ENCODE measurements around the gene NARS2.
"Not testable (repeated sequence)": the region's sequence is repeated elsewhere in the genome, so short reads cannot be mapped to it uniquely, and the experiment has no call there.

NARS2 gene

DNA sequence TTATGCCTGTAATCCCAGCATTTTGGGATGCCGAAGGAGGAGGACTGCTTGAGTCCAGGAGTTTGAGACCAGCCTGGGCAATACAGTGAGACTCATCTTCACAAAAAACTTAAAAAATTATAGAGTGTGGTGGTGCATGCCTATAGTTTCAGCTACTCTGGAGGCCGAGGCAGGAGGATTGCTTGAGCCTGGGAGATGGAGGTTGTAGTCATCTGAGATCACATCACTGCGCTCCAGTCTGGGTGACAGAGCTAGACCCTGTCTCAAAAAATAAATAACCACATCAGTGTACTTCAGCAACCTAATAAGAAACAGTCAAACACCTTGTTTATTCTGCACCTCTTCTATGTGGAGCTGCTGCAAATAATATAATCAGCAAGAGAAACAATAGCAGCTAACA, 1.4 kb downstream of the NARS2 start:
- no peak overlapping the region for H3K9ac ChIP-seq (ENCODE audit: low read depth, low read length)
- no peaks in the 10 kb centered on the region for H3K27me3 ChIP-seq (ENCODE audit: control insufficient read depth, insufficient read depth, low read length)
- no peaks in the 10 kb centered on the region for H3K4me1 ChIP-seq (ENCODE audit: control insufficient read depth, insufficient read depth, low read length)
- H3K4me3 ChIP-seq (ENCODE audit: low read depth, low read length): peak overlapping the region; percentile 92
- H3K9me3 ChIP-seq (ENCODE audit: control insufficient read depth, insufficient read depth, low read length): no peaks in the 10 kb centered on the region
- peaks cover 9% of the 10 kb centered on the region for H3K36me3 ChIP-seq (ENCODE audit: control insufficient read depth, insufficient read depth, low read length)

DNA sequence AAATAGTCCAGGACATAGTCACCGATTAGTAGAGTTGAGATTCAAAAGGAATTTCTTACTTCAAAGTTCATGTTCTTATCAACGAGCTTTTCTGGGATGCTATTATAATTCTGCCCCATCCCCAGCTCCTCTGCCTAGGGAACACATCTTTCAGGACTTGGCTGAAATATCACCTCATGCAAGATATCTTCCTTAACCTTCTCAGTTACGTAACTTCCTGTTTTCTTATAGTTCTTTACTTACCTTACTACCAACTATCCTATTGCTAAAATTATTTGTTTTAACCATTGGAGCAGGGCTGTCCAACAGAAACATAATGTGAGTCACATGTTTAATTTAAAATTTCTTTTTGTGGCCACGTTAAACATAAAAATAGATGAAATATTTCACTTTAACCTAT, 2.3 kb downstream of the NARS2 start:
- Histone ChIP-seq H3K36me3 (ENCODE audit: control insufficient read depth, insufficient read depth, low read length) (peaks cover 9% of the 10 kb centered on the region), H3K4me1 (ENCODE audit: control insufficient read depth, insufficient read depth, low read length) (no peaks in the 10 kb centered on the region), H3K4me3 (ENCODE audit: low read depth, low read length) (no peak overlapping the region), H3K27me3 (ENCODE audit: control insufficient read depth, insufficient read depth, low read length) (no peaks in the 10 kb centered on the region), H3K9ac (ENCODE audit: low read depth, low read length) (no peak overlapping the region), H3K9me3 (ENCODE audit: control insufficient read depth, insufficient read depth, low read length) (no peaks in the 10 kb centered on the region)

DNA sequence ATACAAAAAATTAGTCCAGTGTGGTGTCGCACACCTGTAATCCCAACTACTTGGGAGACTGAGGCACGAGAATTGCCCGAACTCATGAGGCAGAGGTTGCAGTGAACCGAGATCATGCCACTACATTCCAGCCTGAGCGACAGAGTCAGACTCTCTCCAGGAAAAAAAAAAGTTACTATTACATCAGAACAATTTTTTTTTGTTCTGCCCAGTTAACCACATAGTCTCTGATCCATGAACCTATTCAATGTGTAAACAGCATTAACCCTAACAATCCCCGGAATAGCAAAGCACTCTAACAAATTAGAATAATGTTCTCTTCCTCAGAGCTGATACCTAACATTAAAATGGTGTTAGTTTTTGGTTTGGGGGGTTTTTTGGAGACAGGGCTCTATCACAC, 4.6 kb downstream of the NARS2 start:
- Histone ChIP-seq H3K4me3 (ENCODE audit: low read depth, low read length) (no peak overlapping the region), H3K27me3 (ENCODE audit: control insufficient read depth, insufficient read depth, low read length) (no peaks in the 10 kb centered on the region), H3K36me3 (ENCODE audit: control insufficient read depth, insufficient read depth, low read length) (peaks cover 9% of the 10 kb centered on the region), H3K9me3 (ENCODE audit: control insufficient read depth, insufficient read depth, low read length) (no peaks in the 10 kb centered on the region), H3K4me1 (ENCODE audit: control insufficient read depth, insufficient read depth, low read length) (no peaks in the 10 kb centered on the region), H3K9ac (ENCODE audit: low read depth, low read length) (no peak overlapping the region)

DNA sequence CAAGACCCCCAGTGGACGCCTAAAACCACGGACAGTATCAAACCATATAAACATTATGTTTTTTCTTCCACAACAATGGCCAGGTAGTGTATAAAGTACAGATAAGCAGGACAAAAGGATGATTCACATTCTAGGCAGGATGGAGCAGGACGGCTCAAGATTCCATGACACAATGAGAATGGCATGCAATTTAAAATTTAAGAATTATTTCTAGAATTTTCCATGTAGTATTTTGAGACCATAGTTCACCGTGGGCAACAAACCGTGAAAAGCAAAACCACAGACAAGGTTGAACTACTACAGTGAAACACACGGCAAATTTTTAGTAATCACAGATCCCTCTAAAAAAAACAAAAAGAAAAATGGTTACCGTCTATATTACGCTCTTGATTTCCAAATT, 7.5 kb downstream of the NARS2 start:
- Histone ChIP-seq H3K27me3 (ENCODE audit: control insufficient read depth, insufficient read depth, low read length) (no peaks in the 10 kb centered on the region), H3K9me3 (ENCODE audit: control insufficient read depth, insufficient read depth, low read length) (no peaks in the 10 kb centered on the region), H3K36me3 (ENCODE audit: control insufficient read depth, insufficient read depth, low read length) (peaks cover 9% of the 10 kb centered on the region), H3K4me3 (ENCODE audit: low read depth, low read length) (no peak overlapping the region), H3K9ac (ENCODE audit: low read depth, low read length) (no peak overlapping the region), H3K4me1 (ENCODE audit: control insufficient read depth, insufficient read depth, low read length) (no peaks in the 10 kb centered on the region)

DNA sequence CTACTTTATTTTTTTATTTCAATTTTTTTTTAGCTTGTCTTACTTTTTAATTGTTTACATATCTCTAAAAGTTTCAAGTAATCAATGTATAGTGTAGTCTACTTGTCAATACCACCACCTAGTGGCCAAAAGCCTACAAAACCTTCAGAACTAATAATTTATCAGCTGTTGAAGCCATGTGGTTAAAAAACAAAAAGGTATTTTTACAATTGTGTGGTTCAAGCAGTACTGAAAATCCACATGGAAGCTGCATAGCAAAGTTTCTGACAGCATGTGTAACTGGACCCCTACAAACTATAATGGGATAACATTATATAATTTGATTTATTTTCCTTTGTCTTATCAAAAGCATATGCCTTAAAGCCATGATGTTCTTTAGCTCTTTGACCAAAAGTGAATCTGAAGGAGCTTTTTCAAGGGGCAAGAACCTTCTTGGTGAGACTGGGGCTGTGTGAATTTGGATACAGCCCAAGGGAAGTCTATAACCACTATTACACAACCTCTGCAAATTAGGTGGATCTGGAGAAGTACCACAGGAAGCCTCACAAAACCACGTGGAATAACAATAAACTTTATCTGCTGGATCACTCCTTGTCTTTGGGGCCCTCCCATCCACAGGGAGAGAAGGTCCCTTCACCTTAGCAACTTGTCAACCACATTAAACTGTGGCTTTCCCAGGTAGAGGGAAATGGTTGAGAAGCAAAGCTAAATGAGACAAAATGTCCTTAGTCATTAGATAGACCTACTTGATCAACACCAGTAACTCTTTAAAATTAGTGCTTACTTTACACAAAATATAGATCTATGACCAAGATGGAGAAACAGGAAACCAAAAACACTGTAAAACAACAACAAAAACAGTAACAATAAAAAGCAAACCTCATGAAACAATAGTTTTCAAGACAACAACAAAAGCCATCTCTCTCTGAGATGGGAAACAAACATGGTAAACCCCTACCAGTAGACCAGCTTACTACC, 9.9 kb downstream of the NARS2 start:
- no peaks in the 10 kb centered on the region for H3K36me3 ChIP-seq (ENCODE audit: control insufficient read depth, insufficient read depth, low read length)
- H3K9me3 ChIP-seq (ENCODE audit: control insufficient read depth, insufficient read depth, low read length): no peaks in the 10 kb centered on the region
- H3K4me1 ChIP-seq (ENCODE audit: control insufficient read depth, insufficient read depth, low read length): peaks cover 2% of the 10 kb centered on the region
- no peak overlapping the region for H3K9ac ChIP-seq (ENCODE audit: low read depth, low read length)
- no peaks in the 10 kb centered on the region for H3K27me3 ChIP-seq (ENCODE audit: control insufficient read depth, insufficient read depth, low read length)
- no peak overlapping the region for H3K4me3 ChIP-seq (ENCODE audit: low read depth, low read length)

DNA sequence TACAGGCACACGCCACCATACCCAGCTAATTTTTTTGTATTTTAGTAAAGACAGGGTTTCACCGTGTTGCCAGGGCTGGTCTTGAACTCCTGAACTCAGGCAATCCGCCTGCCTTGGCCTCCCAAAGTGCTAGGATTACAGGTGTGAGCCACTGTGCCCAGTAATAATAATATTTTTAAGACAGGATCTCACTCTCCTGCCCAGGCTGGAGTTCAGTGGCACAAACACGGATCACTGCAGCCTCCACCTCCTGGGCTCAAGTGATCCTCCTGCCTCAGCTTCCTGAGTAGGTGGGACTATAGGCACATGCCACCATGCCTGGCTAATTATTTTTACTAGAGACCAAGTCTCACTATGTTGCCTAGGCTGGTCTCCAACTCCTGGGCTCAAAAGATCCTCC, 10.6 kb downstream of the NARS2 start:
- not testable (repeated sequence) for H3K36me3 ChIP-seq (ENCODE audit: control insufficient read depth, insufficient read depth, low read length); H3K9me3 ChIP-seq (ENCODE audit: control insufficient read depth, insufficient read depth, low read length); H3K27me3 ChIP-seq (ENCODE audit: control insufficient read depth, insufficient read depth, low read length); H3K4me3 ChIP-seq (ENCODE audit: low read depth, low read length); H3K9ac ChIP-seq (ENCODE audit: low read depth, low read length); H3K4me1 ChIP-seq (ENCODE audit: control insufficient read depth, insufficient read depth, low read length)

DNA sequence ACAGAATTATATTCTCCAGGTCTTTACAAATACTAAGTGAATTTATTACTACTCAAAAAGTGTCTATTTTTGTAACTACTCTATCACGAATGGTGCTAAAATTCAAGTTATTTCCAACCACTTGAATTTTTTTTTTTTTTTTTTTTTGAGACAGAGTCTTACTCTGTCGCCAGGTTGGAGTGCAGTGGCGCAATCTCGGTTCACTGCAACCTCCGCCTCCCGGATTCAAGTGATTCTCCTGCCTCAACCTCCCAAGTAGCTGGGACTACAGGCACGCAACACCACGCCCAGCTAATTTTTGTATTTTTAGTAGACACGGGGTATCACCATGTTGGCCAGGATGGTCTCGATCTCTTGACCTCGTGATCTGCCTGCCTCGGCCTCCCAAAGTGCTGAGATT, 11.6 kb downstream of the NARS2 start:
- H3K36me3 ChIP-seq (ENCODE audit: control insufficient read depth, insufficient read depth, low read length); H3K4me3 ChIP-seq (ENCODE audit: low read depth, low read length); H3K27me3 ChIP-seq (ENCODE audit: control insufficient read depth, insufficient read depth, low read length); H3K4me1 ChIP-seq (ENCODE audit: control insufficient read depth, insufficient read depth, low read length); H3K9me3 ChIP-seq (ENCODE audit: control insufficient read depth, insufficient read depth, low read length); H3K9ac ChIP-seq (ENCODE audit: low read depth, low read length): not testable (repeated sequence)

DNA sequence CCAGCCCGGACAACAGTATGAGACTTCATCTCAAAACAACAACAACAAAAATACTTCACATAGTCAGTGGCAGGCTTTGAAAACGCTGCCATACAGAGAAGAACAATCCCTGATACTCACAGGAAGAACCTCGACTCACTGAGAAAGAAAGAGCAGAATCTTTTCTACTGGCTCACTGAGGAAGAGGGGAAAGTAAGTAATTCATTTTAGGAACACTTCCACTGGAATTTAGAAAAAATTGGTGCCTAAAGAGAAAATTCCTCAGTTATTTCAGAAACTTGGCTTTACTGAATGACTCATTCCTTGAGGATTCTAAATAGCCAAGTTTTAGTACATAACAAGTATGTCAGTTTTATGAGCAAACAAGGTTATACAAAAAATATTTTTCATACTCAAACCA, 12.3 kb downstream of the NARS2 start:
- Histone ChIP-seq H3K9me3 (ENCODE audit: control insufficient read depth, insufficient read depth, low read length) (no peaks in the 10 kb centered on the region), H3K4me1 (ENCODE audit: control insufficient read depth, insufficient read depth, low read length) (peaks cover 8% of the 10 kb centered on the region), H3K36me3 (ENCODE audit: control insufficient read depth, insufficient read depth, low read length) (no peaks in the 10 kb centered on the region), H3K27me3 (ENCODE audit: control insufficient read depth, insufficient read depth, low read length) (no peaks in the 10 kb centered on the region), H3K9ac (ENCODE audit: low read depth, low read length) (no peak overlapping the region), H3K4me3 (ENCODE audit: low read depth, low read length) (no peak overlapping the region)

DNA sequence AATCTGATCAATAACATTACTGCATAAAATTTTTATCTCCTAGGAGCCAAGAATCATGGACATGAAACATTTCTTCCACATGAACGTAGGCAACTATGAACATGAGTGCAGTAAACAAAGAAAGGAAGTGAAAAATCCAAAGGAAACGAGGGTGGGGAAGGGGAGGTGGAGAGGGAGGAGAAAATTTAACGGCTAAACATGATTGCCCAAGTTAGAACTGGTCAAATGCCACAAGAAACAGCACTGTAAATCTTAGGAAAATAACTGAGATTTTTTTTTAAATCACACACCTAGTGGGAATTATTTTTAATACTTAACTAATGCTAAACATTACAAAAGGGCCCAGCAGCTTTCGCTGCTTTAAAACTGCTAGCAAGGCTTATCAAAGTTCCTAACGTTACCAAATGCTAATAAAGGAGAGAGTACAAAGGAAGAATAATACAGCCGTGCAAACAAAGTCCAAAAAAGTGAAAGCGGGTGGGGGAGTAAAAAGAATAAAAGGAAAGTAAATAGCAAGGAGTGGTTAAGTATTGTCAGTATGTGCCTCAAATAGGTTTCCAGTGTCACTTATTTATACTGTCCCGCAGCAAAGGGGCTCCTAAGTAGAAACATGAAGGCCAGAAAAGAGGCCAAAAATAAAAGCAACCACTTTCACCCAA, 13.7 kb downstream of the NARS2 start:
- Histone ChIP-seq H3K9ac (ENCODE audit: low read depth, low read length) (no peak overlapping the region), H3K4me1 (ENCODE audit: control insufficient read depth, insufficient read depth, low read length) (peaks cover 14% of the 10 kb centered on the region), H3K9me3 (ENCODE audit: control insufficient read depth, insufficient read depth, low read length) (no peaks in the 10 kb centered on the region), H3K4me3 (ENCODE audit: low read depth, low read length) (no peak overlapping the region), H3K36me3 (ENCODE audit: control insufficient read depth, insufficient read depth, low read length) (no peaks in the 10 kb centered on the region), H3K27me3 (ENCODE audit: control insufficient read depth, insufficient read depth, low read length) (no peaks in the 10 kb centered on the region)

DNA sequence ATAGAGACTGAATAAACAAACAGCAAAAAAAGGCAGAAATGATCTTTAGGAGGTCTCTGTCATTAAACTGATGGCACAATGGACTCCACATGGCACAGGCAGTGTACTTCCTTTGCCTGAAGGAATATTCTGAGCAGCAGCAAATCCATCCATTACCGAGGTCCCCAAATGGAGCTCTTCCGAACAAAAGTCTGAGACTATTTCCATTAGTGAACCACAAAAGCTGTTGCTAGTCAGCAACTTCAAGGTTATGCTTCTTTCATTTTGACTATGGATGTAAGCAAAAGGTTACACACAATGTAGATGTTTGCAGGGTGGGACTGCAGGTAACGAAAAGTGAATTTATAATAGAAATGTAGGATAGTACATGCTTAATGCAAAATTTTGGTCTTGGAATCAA, 14.5 kb downstream of the NARS2 start:
- no peak overlapping the region for H3K9ac ChIP-seq (ENCODE audit: low read depth, low read length)
- no peak overlapping the region for H3K4me3 ChIP-seq (ENCODE audit: low read depth, low read length)
- H3K36me3 ChIP-seq (ENCODE audit: control insufficient read depth, insufficient read depth, low read length): no peaks in the 10 kb centered on the region
- H3K27me3 ChIP-seq (ENCODE audit: control insufficient read depth, insufficient read depth, low read length): no peaks in the 10 kb centered on the region
- H3K4me1 ChIP-seq (ENCODE audit: control insufficient read depth, insufficient read depth, low read length): peaks cover 14% of the 10 kb centered on the region
- H3K9me3 ChIP-seq (ENCODE audit: control insufficient read depth, insufficient read depth, low read length): no peaks in the 10 kb centered on the region

DNA sequence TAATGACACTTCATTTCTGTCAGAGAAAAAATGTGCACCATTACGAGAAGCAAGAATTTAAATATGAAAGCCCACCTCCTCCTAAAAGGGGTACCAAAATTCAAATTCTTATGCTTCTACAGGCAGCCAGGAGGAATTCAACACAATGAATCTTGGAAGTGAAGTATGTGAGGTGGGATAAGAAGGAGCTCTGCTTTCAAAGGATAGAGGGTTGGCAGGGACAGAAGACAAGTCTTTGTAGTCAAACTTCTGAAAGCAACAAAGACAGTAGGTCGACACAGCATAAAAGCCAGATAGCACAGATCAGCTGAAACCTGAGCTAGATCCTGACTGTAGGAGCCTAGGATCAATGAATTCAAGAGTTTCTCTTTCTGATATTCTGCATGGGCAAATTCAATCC, 17.4 kb downstream of the NARS2 start:
- Histone ChIP-seq H3K27me3 (ENCODE audit: control insufficient read depth, insufficient read depth, low read length) (no peaks in the 10 kb centered on the region), H3K4me3 (ENCODE audit: low read depth, low read length) (no peak overlapping the region), H3K9me3 (ENCODE audit: control insufficient read depth, insufficient read depth, low read length) (no peaks in the 10 kb centered on the region), H3K4me1 (ENCODE audit: control insufficient read depth, insufficient read depth, low read length) (peaks cover 14% of the 10 kb centered on the region), H3K36me3 (ENCODE audit: control insufficient read depth, insufficient read depth, low read length) (no peaks in the 10 kb centered on the region), H3K9ac (ENCODE audit: low read depth, low read length) (no peak overlapping the region)

DNA sequence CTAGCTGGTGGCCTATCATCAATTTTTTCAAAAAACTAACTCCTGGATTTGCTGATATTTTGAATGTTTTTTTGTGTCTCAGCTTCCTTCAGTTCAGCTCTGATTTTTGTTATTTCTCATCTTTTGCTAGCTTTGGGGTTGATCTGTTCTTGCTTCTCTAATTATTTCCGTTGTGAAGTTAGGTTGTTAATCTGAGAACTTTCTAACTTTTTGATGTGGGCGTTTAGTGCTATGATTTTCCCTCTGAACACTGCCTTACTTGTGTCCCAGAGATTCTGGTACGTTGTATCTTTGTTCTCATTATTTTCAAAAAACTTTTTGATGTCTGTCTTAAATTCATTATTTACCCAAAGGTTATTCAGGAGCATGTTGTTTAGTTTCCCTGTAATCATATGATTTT, 19.1 kb downstream of the NARS2 start:
- Histone ChIP-seq H3K27me3 (ENCODE audit: control insufficient read depth, insufficient read depth, low read length) (no peaks in the 10 kb centered on the region), H3K4me1 (ENCODE audit: control insufficient read depth, insufficient read depth, low read length) (peaks cover 19% of the 10 kb centered on the region), H3K36me3 (ENCODE audit: control insufficient read depth, insufficient read depth, low read length) (no peaks in the 10 kb centered on the region), H3K4me3 (ENCODE audit: low read depth, low read length) (no peak overlapping the region), H3K9me3 (ENCODE audit: control insufficient read depth, insufficient read depth, low read length) (no peaks in the 10 kb centered on the region), H3K9ac (ENCODE audit: low read depth, low read length) (no peak overlapping the region)
